ENCODE data around the gene HDHD5.
"Not testable (repeated sequence)": the region's sequence is repeated elsewhere in the genome, so short reads cannot be mapped to it uniquely, and the experiment has no call there.

The HDHD5 gene

GRCh38 chr22:17152971-17153370 is 6.1 kb downstream of the HDHD5 start:
- DNase-seq = no peak

- DNase-seq = no peak
Measured at GRCh38 chr22:17152340-17152739, 6.7 kb downstream of the HDHD5 start.

- DNase-seq = no peak
Measured at GRCh38 chr22:17149076-17149815, 9.8 kb downstream of the HDHD5 start.

GRCh38 chr22:17147458-17147857 is 11.6 kb downstream of the HDHD5 start:
- DNase-seq = not testable (repeated sequence)

- DNase-seq = no peak
Measured at GRCh38 chr22:17145021-17145680, 13.9 kb downstream of the HDHD5 start.

- DNase-seq = no peak
Measured at GRCh38 chr22:17143826-17144225, 15.3 kb downstream of the HDHD5 start.

GRCh38 chr22:17143101-17143500 is 16.0 kb downstream of the HDHD5 start:
- no peak for DNase-seq

GRCh38 chr22:17140826-17141766 is 18.0 kb downstream of the HDHD5 start:
- no peak for DNase-seq

GRCh38 chr22:17140022-17140421 is 19.1 kb downstream of the HDHD5 start:
- DNase-seq = no peak

- no peak for DNase-seq
Measured at GRCh38 chr22:17138513-17138912, 20.6 kb downstream of the HDHD5 start.

GRCh38 chr22:17137861-17138425 is 21.1 kb downstream of the HDHD5 start:
- DNase-seq = no peak

- DNase-seq = no peak
Measured at GRCh38 chr22:17137170-17137569, 21.9 kb downstream of the HDHD5 start.

GRCh38 chr22:17135153-17135760 is 23.8 kb downstream of the HDHD5 start:
- no peak for DNase-seq

- DNase-seq = no peak
Measured at GRCh38 chr22:17133137-17133536, 25.9 kb downstream of the HDHD5 start.

- no peak for DNase-seq
Measured at GRCh38 chr22:17132112-17132511, 27.0 kb downstream of the HDHD5 start.

GRCh38 chr22:17131686-17132085 is 27.4 kb downstream of the HDHD5 start:
- peak; percentile 54 for DNase-seq

GRCh38 chr22:17130199-17130598 is 28.9 kb downstream of the HDHD5 start:
- DNase-seq = peak; percentile 18

- DNase-seq = peak; percentile 63
Measured at GRCh38 chr22:17121233-17122195, 37.6 kb downstream of the HDHD5 start, which contains the start of gene TMEM121B. Gene TMEM121B, minus strand, starts transcription at chr22:17121360. Its CDS starts 233 bp downstream, at chr22:17121127.

- no peak for DNase-seq
Measured at GRCh38 chr22:17120711-17121232, 38.3 kb downstream of the HDHD5 start.

- no peak for DNase-seq
Measured at GRCh38 chr22:17120281-17120680, 38.8 kb downstream of the HDHD5 start.
